ENCODE measurements around the gene ARL10.

The ARL10 gene

DNA sequence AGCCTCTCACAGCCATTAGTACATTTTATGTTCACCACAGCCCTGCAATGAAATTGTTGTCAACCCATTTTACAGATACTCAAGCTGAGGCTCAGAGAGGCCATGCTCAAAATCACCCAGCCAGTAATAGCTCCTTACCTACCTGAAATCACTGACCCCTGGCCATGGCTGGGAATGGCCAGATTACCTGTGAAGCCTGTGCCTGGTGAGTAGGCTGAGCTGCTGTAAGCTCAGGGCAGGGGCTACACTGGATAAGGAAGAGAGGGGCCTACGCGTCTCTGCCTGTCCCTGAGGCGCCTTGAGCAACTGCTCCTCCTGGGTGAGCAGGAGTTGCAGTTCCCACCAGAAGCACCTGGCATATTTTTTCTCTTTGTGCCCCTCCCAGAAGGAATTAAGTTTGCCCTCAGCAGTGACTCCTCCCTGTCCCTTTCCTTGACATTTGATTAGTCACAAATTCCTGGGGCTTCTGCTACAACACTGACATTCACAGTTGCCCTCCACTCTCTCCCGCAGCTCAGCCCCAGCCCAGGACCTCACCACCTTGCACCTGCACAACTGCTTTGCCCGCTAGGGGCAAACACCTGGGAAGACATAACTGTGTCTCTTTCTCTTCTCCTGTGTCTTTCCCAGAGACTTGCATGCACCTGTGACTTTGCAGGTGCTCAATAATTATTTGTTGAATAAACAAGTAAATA is 45.3 kb downstream of the ARL10 start:
- DNase-seq (ENCODE audit: low read depth): no peak

DNA sequence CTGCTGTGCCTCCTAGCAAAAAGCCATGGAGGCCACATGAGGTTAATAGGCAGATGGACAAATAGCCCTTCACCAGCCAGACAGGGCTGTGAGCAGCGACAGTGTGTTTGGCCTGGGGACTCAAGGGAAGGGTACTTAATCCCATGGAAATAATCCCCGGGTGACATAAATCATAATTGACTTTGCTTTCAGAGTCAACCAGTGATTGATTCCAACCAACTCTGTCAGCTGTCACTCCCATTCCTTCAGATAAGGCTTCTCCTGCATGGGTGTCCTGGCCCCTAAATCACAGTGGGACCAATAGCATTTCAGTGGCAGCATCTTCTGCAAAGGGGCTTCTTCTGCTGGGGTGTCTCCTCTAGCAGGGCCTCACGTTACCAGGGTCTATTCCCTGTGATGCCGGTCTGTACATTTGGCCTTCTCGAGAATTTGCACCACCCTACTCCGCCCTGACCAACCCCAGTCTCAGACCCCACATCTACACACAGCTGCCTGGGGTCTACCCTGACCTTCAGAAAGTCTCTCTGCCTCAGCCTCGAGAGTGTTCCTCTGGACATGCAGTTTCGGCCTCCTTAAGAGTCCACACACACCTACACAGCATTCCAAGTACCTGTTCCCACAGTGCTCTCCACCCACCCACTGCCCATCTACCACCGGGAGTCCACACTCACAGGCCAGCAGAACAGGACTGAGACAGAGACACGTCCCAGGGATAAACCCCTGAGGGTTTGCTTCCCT is 47.4 kb downstream of the ARL10 start:
- DNase-seq (ENCODE audit: low read depth): no peak

DNA sequence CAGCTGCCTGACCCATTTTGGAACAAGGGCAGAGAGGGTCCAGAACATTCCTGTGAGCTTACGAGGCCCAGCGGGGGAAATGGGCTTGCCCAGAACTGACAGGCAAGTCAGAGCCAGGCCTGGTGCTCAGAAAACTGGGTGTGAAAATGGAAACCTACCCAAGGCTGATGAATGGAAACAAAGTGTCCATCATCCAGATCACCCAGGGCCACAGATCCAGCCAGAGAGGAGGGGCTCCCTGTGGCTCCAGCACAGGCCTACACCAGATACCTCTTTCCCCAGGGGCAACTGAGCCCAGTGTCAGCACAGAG is 47.9 kb downstream of the ARL10 start:
- no peak for DNase-seq (ENCODE audit: low read depth)

DNA sequence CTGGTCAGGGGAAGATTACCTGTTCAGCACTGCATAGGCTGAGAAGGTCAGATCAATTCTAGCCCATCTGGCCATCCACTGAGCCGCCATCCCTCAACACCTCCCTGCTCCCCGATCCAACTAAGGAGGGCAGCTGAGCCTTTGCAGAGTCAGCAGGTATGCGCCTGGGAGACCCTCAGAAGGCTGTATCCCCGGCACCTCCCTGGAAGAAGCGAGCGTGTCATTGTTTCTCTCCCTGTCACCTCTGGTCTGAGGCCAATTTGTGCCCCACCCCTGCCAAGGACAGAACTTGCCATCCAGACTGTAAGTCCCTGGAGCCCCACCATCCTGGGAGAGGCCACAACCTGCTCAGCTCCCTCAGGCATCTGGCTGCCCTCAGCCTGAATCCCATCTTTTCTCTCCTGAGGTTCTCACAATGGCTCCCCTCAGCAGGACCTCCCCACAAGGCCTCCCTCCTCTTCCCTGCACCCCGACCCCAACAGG is 48.5 kb downstream of the ARL10 start:
- DNase-seq (ENCODE audit: low read depth): no peak

DNA sequence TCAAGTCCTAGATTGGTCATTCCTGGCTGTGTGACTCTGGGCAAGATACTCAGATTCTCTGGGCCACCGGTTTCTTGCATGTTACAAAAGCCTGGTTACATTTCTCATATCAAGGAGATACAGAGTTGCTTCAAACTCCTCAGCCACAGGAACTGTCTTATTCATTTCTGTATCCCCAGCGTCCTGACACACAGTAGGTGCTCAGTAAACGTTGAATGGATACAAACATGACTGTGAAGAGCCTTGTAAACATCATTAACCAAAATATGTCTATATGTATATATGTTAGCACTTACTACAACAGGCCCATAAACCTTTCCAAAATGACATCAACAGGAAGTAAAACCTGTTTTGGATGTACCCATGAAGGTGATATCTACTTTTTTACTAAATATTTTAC is 49.4 kb downstream of the ARL10 start:
- DNase-seq (ENCODE audit: low read depth): no peak

DNA sequence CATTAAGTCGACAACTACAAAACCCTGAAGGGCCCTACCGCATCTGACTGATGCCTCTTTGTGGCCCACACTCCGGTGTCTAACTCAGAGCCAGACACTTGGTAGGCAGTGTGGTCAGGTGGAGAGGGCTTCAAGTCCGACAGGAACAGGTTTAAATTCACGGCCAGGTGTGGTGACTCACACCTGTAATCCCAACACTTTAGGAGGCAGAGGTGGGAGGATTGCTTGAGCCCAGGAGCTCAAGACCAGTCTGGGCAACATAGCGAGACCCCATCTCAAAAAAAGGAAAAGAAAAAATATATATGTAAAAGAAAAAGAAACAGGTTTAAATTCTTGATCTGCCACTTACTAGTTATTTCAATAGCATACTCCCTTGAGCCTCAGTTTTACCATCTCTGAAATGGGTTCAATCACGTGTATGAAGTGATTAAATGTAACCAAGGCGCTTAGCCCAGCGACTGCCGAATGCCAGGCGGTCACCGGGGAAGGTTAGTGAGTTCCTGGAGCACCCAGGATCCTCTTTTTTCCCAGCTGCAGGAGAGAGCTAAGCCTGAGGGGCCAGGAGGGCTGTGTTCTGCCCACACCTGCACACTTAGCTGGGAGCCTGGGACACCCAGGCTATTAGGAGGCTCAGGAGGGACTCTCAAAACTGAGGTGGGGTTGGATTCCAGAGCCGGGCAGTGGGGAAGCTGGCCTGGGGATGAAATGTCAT is 50.1 kb downstream of the ARL10 start:
- DNase-seq (ENCODE audit: low read depth): no peak

DNA sequence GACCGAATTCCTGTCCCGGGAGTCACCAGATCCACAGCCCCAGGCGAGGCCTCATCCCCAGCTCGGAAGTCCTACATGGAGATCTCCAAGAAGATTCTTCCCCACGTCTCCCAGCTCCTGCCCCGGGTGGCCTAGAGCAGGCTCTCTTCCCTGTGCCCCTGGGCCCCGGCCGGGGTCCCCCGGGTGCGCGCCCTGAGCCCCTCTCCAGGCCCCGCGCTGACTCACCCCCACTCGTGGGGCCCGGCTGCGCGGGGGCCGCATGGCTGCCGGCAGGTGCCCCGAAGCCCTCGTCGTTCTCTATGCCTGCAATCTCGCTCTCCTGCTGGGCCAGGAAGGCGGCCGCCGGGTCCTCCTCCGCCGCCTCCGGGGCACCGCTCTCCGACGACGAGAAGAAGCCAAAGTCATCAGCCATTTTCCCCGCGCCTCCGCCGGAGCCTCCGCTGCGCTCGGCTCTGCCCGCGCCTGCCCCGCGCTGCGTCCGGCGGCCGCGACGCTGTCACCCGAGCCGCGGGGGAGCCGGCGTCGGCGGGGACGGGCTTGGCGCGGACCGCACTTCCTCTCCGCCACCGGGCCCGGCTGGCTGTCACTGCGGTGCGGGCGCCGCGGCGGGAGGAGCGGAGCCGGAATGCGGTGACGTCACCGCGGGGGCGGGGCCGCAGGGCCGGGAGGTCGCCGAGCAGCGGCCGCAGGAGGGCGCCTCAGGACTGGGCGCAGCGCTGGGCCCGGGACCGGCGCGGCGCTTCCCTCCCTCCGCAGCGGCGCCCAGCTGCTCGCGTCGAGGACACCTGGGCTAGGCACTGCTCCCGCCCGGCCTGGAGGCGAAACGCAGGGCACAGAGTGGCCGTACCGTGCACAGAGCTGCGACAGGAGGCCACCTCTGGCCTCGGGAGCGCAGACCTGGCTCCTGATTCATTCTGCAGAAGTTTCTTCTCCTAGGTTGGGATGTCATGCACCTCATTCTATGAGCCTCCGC is 51.0 kb downstream of the ARL10 start, which contains the start of gene CLTB:
Gene CLTB (minus strand): TSS at position 588 of the 973 bp plus-strand sequence. CDS start 176 bp downstream, at position 412.
- DNase-seq (ENCODE audit: low read depth): peak; percentile 46

DNA sequence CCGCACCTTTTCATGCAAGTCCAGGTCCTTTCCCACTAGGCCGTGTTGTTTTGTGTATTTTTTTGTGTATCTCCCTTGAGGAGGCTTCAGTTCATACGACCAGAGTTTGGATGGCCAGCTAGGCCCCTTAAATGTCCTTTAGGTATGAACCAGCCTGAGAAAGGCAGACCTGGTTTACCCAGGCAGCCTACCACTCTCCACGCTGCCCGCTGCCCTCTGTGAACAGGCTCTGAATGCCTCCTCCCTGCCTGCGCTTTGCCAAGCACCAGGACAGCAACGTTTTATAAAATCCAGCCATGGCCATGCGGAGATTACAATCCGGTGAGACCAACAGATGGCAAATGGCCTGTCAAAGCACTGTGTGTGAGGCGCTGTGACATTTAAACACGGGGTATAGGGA is 51.7 kb downstream of the ARL10 start:
- no peak for DNase-seq (ENCODE audit: low read depth)

DNA sequence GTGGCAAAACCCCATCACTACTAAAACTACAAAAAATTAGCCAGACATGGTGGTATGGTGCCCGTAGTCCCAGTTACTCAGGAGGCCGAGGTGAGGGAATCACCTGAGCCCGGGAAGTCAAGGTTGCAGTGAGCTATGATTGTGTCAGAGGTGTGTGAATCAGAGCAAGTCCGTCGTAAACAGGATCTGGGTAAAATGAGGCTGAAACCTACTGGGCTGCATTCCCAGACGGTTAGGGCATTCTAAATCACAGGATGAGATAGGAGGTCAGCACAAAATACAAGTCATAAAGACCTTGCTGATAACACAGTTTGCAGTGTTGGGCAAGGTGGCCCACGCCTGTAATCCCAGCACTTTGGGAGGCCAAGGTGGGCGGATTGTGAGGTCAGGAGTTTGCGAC is 53.0 kb downstream of the ARL10 start:
- DNase-seq (ENCODE audit: low read depth): no peak

DNA sequence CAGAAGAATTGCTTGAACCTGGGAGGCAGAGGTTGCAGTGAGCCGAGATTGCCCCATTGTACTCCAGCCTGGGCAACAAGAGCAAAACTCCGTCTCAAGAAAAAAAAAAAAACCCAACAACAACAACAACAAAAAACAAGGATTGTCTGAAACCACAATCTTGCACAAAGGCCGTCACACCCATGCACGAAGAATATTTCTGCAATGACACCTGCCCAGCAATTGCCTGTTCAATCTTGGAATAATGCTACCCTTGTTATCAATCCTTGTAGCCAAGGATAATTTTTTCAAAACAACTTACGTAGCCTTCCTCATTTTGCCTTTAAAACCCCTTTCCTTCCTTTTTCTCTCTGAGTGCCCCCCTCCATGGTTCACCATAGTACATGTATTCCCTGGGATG is 54.8 kb downstream of the ARL10 start:
- no peak for DNase-seq (ENCODE audit: low read depth)

DNA sequence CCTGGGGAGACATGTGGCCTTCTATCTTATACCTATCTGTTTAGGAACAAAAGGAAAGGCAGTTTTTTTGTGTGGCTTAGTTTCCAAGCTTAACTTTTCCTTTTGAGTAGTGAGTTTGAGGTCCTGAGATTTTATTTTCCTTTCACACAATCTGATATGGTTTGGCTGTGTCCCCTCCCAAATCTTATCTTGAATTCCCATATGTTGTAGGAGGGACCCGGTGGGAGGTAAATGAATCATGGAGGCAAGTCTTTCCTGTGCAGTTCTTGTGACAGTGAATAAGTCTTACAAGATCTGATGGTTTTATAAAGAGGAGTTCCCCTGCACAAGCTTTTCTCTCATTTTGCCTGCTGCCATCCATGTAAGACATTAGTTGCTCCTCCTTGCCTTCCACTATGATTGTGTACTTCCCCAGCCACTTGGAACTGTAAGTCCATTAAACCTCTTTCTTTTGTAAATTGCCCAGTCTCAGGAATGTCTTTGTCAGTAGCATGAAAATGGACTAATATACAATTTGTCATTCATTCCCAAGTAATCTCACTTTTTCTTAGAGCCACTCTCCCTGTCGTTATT is 55.8 kb downstream of the ARL10 start:
- no peak for DNase-seq (ENCODE audit: low read depth)

DNA sequence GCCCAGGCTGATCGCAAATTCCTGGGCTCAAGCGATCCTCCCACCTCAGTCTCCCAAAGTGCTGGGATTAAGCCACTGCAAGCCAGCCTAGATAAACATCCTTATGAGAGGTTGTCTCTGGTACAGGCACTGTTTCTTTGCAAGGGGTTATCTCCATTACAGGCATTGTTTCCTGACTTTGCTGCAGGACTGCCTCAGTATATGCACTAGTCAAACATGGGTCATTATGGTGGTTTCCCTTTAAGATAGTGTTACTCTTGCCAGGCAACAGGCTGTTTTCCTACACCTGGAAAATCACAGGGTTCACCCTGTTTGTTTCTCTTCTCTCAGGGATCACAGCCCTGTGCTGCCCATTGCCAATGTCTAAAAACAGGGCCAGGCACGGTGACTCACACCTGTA is 58.9 kb downstream of the ARL10 start:
- DNase-seq (ENCODE audit: low read depth): no peak

DNA sequence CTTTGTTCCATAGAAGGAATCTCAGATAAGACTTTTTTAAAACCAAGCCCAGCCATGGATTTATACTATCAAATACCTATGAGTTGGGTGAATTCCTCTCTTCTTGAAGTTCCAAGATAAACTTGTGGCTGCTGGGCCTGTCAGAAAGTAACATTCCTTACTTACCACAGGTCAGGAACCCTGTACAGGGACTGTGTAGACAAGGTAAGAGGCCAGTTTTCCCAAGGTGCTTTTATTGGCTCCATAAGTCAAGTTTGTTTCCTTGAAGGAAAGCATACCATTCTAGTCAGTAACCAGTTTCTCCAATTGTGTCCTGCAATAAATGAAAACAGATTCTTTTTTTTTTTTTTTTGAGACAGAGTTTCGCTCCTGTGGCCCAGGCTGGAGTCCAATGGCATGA is 59.9 kb downstream of the ARL10 start:
- no peak for DNase-seq (ENCODE audit: low read depth)

DNA sequence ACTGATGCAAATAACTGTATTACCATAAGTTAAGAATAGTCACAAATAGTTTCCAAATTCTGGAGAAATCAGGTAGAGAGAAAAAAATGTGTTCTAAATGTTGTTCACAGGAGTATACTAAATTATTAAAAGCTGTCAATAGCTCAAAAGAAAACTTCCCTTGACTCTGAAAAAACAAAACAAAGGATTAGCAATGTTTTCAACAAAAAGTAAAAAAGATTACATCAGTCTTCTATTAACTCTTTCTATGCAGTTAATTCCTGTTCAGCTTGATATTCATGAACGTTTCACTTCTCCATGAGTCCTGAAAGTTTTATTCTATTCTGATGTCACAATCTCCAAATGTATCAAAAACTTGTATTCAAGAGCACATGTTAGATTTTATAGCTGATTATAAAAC is 60.5 kb downstream of the ARL10 start:
- no peak for DNase-seq (ENCODE audit: low read depth)

DNA sequence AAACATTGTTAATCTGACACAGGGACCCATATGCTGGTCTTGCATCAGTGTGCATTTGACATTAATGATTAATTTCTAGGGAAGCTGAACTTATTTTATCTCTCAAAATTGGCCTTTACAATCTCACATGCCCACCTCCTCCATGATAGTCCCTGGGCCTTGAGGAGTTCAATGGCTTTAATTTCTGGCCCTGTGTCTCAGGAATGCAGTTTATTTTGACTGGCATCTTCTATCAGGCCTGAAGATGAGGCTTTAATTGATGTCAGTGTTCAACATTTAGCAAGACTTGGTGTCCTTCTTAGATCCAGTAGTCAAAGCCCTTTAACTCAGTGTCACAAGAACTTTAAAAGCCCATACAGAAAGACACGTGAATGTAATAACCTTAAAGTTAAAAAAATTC is 61.6 kb downstream of the ARL10 start:
- DNase-seq (ENCODE audit: low read depth): no peak

DNA sequence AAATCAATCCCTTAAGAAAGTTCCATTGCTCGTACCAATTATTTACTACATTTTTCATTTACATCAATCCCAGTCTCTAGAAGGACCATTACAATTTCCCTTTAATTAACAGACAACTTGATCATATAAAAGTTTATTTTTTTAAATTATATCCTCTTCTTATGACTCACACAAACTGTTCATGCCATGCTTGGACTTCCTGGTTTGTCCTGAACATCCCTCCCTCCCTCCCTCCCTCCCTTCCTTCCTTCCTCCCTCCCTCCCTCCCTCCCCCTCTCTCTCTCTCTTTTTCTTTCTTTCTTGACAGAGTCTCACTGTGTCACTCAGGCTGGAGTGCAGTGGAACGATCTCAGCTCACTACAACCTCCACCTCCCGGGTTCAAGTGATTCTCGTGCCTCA is 62.7 kb downstream of the ARL10 start:
- no peak for DNase-seq (ENCODE audit: low read depth)

DNA sequence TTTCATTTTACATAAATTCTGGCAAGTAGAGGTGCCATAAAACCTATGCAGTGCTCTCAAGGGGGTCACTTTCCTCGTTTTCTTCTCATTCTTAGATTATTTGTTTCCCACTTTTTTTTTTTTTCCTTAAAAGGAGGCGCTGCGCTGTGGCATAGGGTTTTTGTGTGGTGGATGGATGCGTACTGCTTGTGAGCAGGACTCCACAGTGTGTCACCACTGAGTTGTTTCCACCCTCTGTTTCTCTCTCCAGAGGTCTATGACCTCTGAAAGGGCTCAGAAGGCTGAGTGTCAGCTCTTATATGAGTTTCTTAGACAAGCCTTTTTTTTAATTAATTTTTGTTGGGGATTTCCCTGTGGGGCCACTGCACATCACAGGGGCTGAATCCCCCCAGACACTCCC is 64.7 kb downstream of the ARL10 start:
- no peak for DNase-seq (ENCODE audit: low read depth)
